ENCODE results near the gene OBSCN.

GRCh38 chr1:228314658-228315483 is 107.0 kb downstream of the OBSCN start:
- TF ChIP-seq CTCF (IDR thresholded peaks at IDR 0.05; ENCODE audit: extremely low read depth in 1 of 2, insufficient read depth in 1 of 2, low read depth in 1 of 2, low read length in 2 of 2) (no peak), JUN (IDR thresholded peaks at IDR 0.05; ENCODE audit: borderline replicate concordance, insufficient read depth, insufficient read length, low read depth) (no peak), POLR2AphosphoS5 (IDR thresholded peaks at IDR 0.05; ENCODE audit: insufficient read depth, low read depth, low read length) (no peak), POLR2A (IDR thresholded peaks at IDR 0.05; ENCODE audit: low read depth, low read length) (no peak)
